CD4-positive, alpha-beta T cell treated with Interleukin-12 subunit alpha and Interleukin-12 subunit beta, for 1 hour (primary cell): Measurements from ENCODE around the gene WFDC6.
"Not testable (repeated sequence)": the region's sequence is repeated elsewhere in the genome, so short reads cannot be mapped to it uniquely, and the experiment has no call there.

ENCODE experiments used
- DNase-seq: peaks from one replicate; pipeline ENCODE4 v3.0.0-alpha.2; 2020

Gene WFDC6

DNA sequence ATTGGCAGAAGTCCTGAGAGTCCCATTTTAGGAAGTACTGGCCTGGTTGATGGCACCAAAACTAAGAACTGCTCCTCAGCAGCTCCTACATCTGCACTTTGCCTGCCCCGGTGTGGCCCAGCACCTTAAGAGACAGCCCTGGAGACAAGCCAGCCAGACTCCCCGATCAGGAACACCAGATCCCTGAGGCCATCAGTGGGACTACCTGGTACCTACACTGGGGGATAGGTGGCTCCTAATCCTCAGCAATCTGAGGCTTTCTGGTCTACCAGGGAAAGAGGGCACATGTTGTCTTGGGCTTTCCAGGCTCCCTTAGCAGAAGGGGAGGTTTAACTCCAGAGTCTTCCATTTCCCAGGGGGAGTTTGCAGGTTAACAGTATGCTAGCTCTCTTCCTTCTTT lies at the start of gene WFDC6:
Gene WFDC6, minus strand, starts transcription at position 101 of the 400 bp plus-strand sequence. Its CDS starts 75 bp downstream, at position 26.
- DNase-seq: no peak

GRCh38 chr20:45588800-45589199 lies 49.5 kb upstream of the WFDC6 start:
- no peak for DNase-seq

DNA sequence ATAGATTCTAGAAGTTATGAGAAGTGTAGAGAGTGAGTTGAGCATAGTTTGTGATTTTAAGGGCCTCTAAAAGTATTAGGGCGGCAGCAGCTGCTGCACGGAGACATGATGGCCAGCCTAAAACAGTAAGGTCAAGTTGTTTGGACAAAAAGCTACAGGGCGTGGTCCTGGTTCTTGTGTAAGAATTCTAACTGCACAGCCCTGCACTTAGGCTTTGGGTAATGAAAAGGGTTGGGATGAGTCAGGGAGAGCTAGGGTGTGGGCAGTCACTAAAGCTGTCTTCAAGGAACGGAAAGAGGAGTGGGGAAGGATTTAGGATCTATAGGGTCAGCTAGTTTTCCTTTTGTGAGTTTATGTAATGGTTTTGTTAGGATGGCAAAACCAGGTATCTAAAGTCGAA lies 46.7 kb upstream of the WFDC6 start:
- DNase-seq: not testable (repeated sequence)

DNA sequence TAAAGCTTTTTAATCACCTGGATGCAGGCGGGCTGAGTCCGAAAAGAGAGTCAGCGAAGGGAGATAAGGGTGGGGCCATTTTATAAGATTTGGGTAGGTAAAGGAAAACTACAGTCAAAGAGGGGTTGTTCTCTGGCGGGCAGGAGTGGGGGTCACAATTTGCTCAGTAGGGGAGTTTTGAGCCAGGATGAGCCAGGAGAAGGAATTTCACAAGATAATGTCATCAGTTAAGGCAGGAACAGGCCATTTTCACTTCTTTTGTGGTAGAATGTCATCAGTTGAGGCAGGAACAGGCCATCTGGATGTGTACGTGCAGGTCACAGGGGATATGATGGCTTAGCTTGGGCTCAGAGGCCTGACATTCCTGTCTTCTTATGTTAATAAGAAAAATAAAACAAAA lies 45.0 kb upstream of the WFDC6 start:
- not testable (repeated sequence) for DNase-seq

DNA sequence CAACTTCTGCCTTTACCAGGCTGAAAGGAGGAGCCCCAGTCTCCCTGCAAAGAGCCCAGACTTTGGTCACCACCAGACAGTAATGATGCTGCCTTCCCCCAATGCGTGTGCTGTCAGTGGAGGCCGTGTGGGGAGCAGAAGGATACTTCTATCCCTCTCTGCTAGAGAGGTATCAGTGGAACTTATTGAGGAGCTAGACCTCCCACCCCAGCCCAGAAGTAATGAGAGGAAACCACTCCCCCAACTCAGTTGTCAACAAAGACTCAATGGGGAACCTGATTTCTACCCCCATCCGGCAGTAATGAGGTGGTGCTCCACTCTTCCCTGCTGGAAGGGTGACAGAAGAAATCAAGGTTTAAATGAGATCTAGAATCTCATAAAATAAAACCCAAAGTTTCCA lies 44.2 kb upstream of the WFDC6 start:
- DNase-seq: no peak

GRCh38 chr20:45581702-45582101 lies 42.4 kb upstream of the WFDC6 start:
- DNase-seq: no peak

- DNase-seq: no peak
These were observed 39.9 kb upstream of the WFDC6 start, which contains the start of gene WFDC8 for GRCh38 chr20:45579184-45579583. Gene WFDC8, minus strand, starts transcription at chr20:45579284. Its CDS starts 37 bp downstream, at chr20:45579247.

DNA sequence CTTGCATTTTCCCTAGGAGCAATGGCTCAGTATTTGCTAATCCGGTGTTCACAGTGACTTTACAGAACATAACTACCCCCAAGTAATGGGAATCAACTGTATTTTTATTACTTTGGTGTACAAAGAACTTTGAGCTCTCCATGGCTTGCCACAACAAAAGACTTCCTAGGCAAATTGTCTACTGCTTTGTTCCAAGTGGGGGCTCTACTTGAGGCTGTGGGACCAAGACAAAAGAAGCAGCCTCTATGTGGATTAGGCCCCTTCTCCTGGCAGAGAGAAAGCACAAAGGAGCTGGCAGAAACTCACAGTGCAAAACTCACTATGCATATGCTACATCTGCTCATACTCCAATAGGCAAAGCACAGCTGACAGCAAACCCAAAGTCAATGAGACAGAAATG lies 38.9 kb upstream of the WFDC6 start:
- DNase-seq: no peak

DNA sequence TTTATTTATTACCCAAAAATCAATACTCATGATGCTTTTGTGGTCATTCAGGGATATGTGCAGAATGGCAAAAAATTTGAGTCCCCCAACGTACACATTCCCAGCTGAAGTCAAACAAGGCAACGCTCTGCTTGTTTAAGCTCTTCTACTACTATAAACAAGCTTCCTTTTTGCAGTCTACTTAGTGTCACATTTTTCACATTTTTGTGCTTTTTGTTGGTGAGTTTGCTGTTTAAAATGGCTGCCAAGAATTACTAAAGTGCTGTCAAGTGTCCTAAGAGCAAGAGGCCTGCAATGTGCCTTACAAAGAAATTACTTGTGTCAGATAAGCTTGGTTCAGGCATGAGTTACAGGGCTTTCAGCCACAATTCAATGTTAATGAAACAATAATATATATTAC lies 37.7 kb upstream of the WFDC6 start:
- no peak for DNase-seq

DNA sequence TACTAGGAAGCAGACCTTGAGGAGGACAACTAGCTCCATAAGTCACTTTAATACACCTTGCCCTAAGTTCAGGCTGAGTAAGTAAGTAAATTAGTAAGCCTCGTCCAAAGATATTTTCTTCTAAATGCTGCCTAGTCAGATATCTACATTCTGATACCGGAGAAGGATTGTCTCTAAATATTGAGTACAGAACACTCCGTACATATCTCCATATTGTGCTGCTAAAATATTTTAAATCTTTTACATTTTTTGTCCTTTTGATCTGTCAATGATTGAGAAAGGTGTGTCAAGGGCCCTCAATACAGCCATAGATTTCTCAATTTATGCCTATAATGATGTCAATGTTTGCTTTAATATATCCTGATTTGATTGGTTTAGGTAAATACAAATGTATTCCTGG lies 36.6 kb upstream of the WFDC6 start:
- DNase-seq: no peak

DNA sequence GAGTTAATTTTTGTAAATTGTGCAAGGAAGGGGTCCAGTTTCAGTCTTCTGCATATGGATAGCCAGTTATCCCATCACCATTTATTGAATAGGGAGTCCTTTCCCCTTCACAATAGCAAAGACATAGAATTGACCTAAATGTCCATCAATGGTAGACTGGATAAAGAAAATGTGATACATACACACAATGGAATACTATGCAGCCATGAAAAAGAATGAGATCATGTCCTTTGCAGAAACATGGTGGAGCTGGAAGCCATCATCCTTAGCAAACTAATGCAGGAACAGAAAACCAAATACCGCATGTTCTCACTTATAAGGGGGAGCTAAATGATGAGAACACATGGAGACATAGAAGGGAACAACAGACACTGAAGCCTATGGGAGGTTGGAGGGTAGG lies 30.4 kb upstream of the WFDC6 start:
- DNase-seq: not testable (repeated sequence)

DNA sequence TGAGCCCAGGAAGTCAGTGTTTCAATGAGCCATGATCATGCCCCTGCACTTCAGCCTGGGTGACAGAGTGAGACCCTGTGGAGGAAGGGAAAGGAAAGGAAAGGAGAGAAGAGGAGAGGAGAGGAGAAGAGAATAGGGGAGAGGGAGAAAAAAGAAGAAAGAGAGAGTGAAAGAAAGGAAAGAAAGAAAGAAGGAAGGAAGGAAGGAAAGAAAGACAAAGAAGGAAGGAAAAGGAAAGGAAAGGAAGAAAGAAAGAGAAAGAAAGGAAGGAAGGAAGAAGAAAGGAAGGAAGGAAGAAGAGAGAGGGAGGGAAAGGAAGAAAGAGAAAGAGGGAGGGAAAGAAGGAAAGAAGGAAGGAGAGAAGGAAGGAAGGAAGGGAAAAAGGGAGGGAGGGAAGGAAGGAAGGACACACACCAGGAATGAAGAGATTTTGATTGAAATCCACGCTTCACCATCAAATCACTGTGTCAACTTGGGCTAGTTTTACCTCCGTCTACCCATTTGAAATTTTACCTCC lies 25.5 kb upstream of the WFDC6 start:
- no peak for DNase-seq

DNA sequence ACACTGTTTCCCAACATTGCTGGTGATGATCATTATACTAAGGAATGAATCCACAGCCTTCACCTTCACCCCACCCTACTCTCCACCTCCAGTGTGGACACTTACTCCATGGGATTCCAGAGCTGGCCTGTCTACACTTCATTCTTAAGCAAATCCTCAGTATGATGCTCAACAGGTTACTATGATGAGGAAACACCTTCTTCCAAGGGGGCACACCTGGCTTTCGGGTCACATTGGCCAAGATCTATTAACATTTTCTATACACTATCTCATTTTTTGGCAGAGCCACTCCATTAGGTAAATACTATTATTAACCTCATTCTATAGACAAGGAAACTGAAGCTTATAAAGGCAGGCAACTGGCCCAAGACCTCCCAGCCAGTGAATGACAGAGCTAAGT lies 15.9 kb upstream of the WFDC6 start:
- no peak for DNase-seq

DNA sequence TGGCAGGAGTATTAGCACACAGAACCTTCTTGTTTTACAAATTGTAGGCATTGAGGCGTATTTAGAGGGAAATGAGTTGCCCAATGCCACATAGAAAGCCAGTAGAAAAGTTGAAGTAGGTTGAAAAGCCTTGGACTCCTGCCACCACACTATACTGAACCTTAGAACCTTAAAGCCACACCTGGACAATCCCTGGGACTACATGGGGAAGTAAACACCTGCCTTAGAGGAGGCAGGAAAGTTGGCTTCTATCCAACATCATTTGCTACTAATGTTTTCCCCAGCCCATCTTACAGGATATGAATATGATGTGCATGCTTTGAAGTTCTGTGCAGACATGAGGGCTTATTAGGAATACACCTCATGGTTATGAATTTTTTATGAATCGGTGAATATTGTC lies 13.2 kb upstream of the WFDC6 start:
- no peak for DNase-seq

- DNase-seq: no peak
These were observed 11.5 kb upstream of the WFDC6 start for GRCh38 chr20:45550765-45551164.

- DNase-seq: no peak
These were observed 9.1 kb upstream of the WFDC6 start for GRCh38 chr20:45548410-45548809.

- no peak for DNase-seq
These were observed 8.0 kb upstream of the WFDC6 start, which contains the start of gene EPPIN for GRCh38 chr20:45547206-45547770. Gene EPPIN, minus strand, starts transcription at chr20:45547401. Its CDS starts 44 bp downstream, at chr20:45547357.

GRCh38 chr20:45545754-45546453 lies 6.6 kb upstream of the WFDC6 start:
- peak; percentile 1 for DNase-seq

DNA sequence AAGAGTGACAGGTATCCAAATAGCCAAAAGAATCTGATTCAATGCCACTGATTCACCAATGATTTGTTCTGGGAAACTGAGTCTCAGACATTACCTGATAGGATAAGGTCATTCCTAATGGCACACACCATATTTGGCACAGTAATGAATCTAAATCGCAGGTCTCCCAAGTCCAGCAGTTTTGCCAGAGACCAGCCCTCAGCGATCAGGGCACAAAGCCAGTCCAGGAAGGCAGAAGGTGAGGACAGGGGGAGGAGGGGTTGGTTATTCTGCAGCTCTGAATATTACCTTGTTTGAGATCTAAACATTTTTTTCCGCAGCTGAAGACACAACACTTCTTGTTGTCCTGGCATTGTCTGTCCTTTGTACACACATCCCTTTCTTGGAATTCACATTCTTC lies 6.1 kb upstream of the WFDC6 start:
- no peak for DNase-seq

- DNase-seq: no peak
These were observed 978 bp downstream of the WFDC6 start for GRCh38 chr20:45538209-45538799.

GRCh38 chr20:45527294-45527693 lies 12.0 kb downstream of the WFDC6 start:
- DNase-seq: no peak

DNA sequence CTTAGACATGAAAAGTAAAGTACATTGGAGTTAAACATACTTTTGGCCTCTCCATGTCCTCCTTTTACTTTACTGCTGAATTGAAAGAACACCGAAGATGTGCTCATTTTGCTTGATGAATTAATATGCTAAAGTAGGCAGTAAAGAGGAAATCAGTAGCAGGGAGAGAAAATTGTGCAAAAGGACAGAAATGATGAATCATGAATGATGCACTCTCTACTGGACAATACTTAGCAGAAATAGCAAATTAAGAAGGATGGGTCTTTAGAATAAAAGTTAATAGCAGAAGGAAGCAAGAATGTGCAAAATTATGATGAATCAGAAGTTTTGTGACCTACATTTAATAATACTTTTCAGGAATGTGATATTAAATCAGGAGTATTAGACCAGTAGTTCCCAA lies 15.5 kb downstream of the WFDC6 start:
- no peak for DNase-seq

DNA sequence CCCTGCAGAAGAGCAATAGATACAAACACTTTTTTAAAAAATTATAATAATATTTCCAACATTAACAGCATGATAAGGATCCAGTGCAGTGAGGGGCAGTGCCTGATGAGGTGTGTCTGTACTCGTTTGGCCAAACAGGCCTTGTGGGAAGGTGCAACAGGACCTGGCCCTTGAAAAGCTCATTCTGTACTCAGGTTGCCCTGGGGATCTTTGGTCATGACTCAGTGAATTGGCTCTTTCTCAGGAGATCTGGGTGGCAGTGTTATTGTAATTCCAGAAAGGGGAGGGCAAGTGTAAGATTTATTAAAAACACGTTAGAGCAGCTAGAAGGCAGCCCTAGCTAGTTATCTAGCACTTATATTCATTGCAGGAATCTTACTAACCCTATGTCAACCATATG lies 21.0 kb downstream of the WFDC6 start:
- DNase-seq: no peak
